Vagina (tissue), 2 donors: Measurements from ENCODE around the gene REL. TPM values are rescaled to one million over a fixed set of nuclear protein-coding genes. Genes with fewer than 3 reads are reported as not detected.
"Not testable (repeated sequence)": the region's sequence is repeated elsewhere in the genome, so short reads cannot be mapped to it uniquely, and the experiment has no call there.

Experiments used
- DNase-seq, 2 donors: peaks; one replicate each; pipeline ENCODE4 v3.0.0-alpha.2; 2017; ENCODE audit errors: extremely low spot score in 2 of 2
- H3K27ac ChIP-seq: fragments of 200-600 bp; sonication (generic); one replicate; pipeline ENCODE4 v1.5.1; 2019
- H3K27me3 ChIP-seq: fragments of 200-600 bp; sonication (generic); one replicate; pipeline ENCODE4 v1.5.1; 2019
- H3K36me3 ChIP-seq, 2 donors: fragments of 200-600 bp; sonication (generic); one replicate each; pipeline ENCODE4 v1.5.1; 2017 to 2019
- H3K4me1 ChIP-seq: fragments of 200-600 bp; sonication (generic); one replicate; pipeline ENCODE4 v1.5.1; 2019
- H3K4me3 ChIP-seq, 2 donors: fragments of 200-600 bp; sonication (generic); 1 replicate in 1 of 2; 2 replicates in 1 of 2; pipeline ENCODE4 v1.5.1; 2016 to 2019
- H3K9me3 ChIP-seq: fragments of 200-600 bp; sonication (generic); one replicate; pipeline ENCODE4 v1.5.1; 2019
- CTCF ChIP-seq, 3 experiments: fragments of 450-650 bp in 2 of 3; fragments of 200-600 bp in 1 of 3; sonication (generic) in 1 of 3; IDR thresholded peaks; one replicate each; pipeline ENCODE4 v1.5.1; 2017 to 2019; ENCODE audit warnings: antibody characterized with exemption in 3 of 3, mild to moderate bottlenecking in 2 of 3, moderate library complexity in 2 of 3
- POLR2A ChIP-seq, 2 donors: fragments of 450-650 bp; IDR thresholded peaks; one replicate each; pipeline ENCODE4 v1.6.1; 2017; ENCODE audit warnings: antibody characterized with exemption in 2 of 2, mild to moderate bottlenecking in 2 of 2, moderate library complexity in 2 of 2
- POLR2AphosphoS5 ChIP-seq, 2 donors: sonication (generic); formaldehyde crosslinking; IDR thresholded peaks; one replicate each; pipeline ENCODE4 v1.9.0; 2017; ENCODE audit warnings: antibody characterized with exemption in 2 of 2, mild to moderate bottlenecking in 2 of 2, low read depth in 1 of 2; ENCODE audit not compliant: insufficient read depth in 1 of 2
- intact Hi-C: fragments of 100-400 bp; cut with DNase I; formaldehyde crosslinking; loops from one replicate; pipeline ENCODE4 v1.15.1; 2023
- total RNA-seq: library from RNA; depleted of rRNA; stranded (reverse); fragments of >200 nt; gene quantifications from one replicate; pipeline ENCODE4 v1.2.3, GENCODE V29; 2016

Gene REL
- total RNA-seq, 1 donor from 2014 or later, result 29.0 TPM

- H3K27me3 ChIP-seq, result no peaks in the 10 kb centered on the region
- no peaks in the 10 kb centered on the region for H3K9me3 ChIP-seq
- intact Hi-C loops, result no loop called here
- H3K27ac ChIP-seq, result no peak overlapping the region
- no peak for DNase-seq
- H3K4me3 ChIP-seq, result no peak overlapping the region
- H3K4me1 ChIP-seq, result no peaks in the 10 kb centered on the region
- TF ChIP-seq POLR2A (IDR thresholded peaks at IDR 0.05) (no peak), POLR2AphosphoS5 (IDR thresholded peaks at IDR 0.05; ENCODE audit: insufficient read depth in 1 of 2, low read depth in 1 of 2) (no peak), CTCF (IDR thresholded peaks at IDR 0.05) (no peak)
- H3K36me3 ChIP-seq, result peaks cover 4 to 41% of the 10 kb centered on the region in 2 donors
Measured at GRCh38 chr2:60898567-60898966, 17.2 kb downstream of the REL start.

GRCh38 chr2:60899230-60899891, 18.0 kb downstream of the REL start:
- Histone ChIP-seq H3K27me3 (no peaks in the 10 kb centered on the region), H3K27ac (no peak overlapping the region), H3K4me3 (no peak overlapping the region), H3K9me3 (no peaks in the 10 kb centered on the region), H3K4me1 (no peaks in the 10 kb centered on the region), H3K36me3 (peaks cover 1 to 41% of the 10 kb centered on the region in 2 donors)
- no peak for DNase-seq
- TF ChIP-seq POLR2AphosphoS5 (IDR thresholded peaks at IDR 0.05; ENCODE audit: insufficient read depth in 1 of 2, low read depth in 1 of 2) (no peak), POLR2A (IDR thresholded peaks at IDR 0.05) (no peak), CTCF (IDR thresholded peaks at IDR 0.05) (no peak)
- intact Hi-C loops, result no loop called here

GRCh38 chr2:60899892-60900249, 18.5 kb downstream of the REL start:
- no peak for DNase-seq
- H3K27ac ChIP-seq, result no peak overlapping the region
- intact Hi-C loops, result no loop called here
- H3K4me1 ChIP-seq, result no peaks in the 10 kb centered on the region
- TF ChIP-seq CTCF (IDR thresholded peaks at IDR 0.05) (no peak), POLR2AphosphoS5 (IDR thresholded peaks at IDR 0.05; ENCODE audit: insufficient read depth in 1 of 2, low read depth in 1 of 2) (no peak), POLR2A (IDR thresholded peaks at IDR 0.05) (no peak)
- H3K36me3 ChIP-seq, result peaks cover 0 to 45% of the 10 kb centered on the region in 2 donors
- no peaks in the 10 kb centered on the region for H3K9me3 ChIP-seq
- H3K4me3 ChIP-seq, result no peak overlapping the region
- no peaks in the 10 kb centered on the region for H3K27me3 ChIP-seq

GRCh38 chr2:60901296-60901695, 19.9 kb downstream of the REL start:
- DNase-seq, intact Hi-C loops, H3K9me3 ChIP-seq, H3K4me3 ChIP-seq, H3K27ac ChIP-seq, H3K4me1 ChIP-seq, H3K27me3 ChIP-seq: not testable (repeated sequence)
- peaks cover 0 to 44% of the 10 kb centered on the region in 2 donors for H3K36me3 ChIP-seq

- H3K27me3 ChIP-seq, intact Hi-C loops, H3K27ac ChIP-seq, H3K4me3 ChIP-seq, H3K9me3 ChIP-seq, H3K4me1 ChIP-seq, DNase-seq: not testable (repeated sequence)
- H3K36me3 ChIP-seq, result peaks cover 0 to 34% of the 10 kb centered on the region in 2 donors
Measured at GRCh38 chr2:60905867-60906266, 24.5 kb downstream of the REL start.

- Histone ChIP-seq H3K4me1 (no peaks in the 10 kb centered on the region), H3K4me3 (no peak overlapping the region), H3K27ac (no peak overlapping the region), H3K27me3 (no peaks in the 10 kb centered on the region), H3K36me3 (peaks cover 0 to 29% of the 10 kb centered on the region in 2 donors), H3K9me3 (no peaks in the 10 kb centered on the region)
- intact Hi-C loops, result no loop called here
- TF ChIP-seq POLR2A (IDR thresholded peaks at IDR 0.05) (no peak), CTCF (IDR thresholded peaks at IDR 0.05) (no peak), POLR2AphosphoS5 (IDR thresholded peaks at IDR 0.05; ENCODE audit: insufficient read depth in 1 of 2, low read depth in 1 of 2) (no peak)
- DNase-seq, result no peak
Measured at GRCh38 chr2:60906395-60906794, 25.0 kb downstream of the REL start.
